ENCODE data around the gene IGFBP2.

The IGFBP2 gene

GRCh38 chr2:216698895-216699294 is 65.7 kb downstream of the IGFBP2 start:
- TF ChIP-seq, protein P1, sequence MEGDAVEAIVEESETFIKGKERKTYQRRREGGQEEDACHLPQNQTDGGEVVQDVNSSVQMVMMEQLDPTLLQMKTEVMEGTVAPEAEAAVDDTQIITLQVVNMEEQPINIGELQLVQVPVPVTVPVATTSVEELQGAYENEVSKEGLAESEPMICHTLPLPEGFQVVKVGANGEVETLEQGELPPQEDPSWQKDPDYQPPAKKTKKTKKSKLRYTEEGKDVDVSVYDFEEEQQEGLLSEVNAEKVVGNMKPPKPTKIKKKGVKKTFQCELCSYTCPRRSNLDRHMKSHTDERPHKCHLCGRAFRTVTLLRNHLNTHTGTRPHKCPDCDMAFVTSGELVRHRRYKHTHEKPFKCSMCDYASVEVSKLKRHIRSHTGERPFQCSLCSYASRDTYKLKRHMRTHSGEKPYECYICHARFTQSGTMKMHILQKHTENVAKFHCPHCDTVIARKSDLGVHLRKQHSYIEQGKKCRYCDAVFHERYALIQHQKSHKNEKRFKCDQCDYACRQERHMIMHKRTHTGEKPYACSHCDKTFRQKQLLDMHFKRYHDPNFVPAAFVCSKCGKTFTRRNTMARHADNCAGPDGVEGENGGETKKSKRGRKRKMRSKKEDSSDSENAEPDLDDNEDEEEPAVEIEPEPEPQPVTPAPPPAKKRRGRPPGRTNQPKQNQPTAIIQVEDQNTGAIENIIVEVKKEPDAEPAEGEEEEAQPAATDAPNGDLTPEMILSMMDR (IDR thresholded peaks at IDR 0.05; ENCODE audit: low read depth, low read length, missing control alignments), result peak; percentile 58

GRCh38 chr2:216700088-216700567 is 66.9 kb downstream of the IGFBP2 start:
- no peak for DNase-seq (ENCODE audit: low read depth)
- no peak overlapping the region for H3K4me3 ChIP-seq (ENCODE audit: low read depth, low read length)
- TF ChIP-seq, protein P1 (IDR thresholded peaks at IDR 0.05; ENCODE audit: low read depth, low read length, missing control alignments), result no peak

More at GRCh38 chr2:216698895-216699294, 65.7 kb downstream of the IGFBP2 start:
- no peak for DNase-seq (ENCODE audit: low read depth)
- H3K4me3 ChIP-seq (ENCODE audit: low read depth, low read length), result no peak overlapping the region

- TF ChIP-seq, protein P1 (IDR thresholded peaks at IDR 0.05; ENCODE audit: low read depth, low read length, missing control alignments), result no peak
- no peak for DNase-seq (ENCODE audit: low read depth)
- no peak overlapping the region for H3K4me3 ChIP-seq (ENCODE audit: low read depth, low read length)
Observed at GRCh38 chr2:216700781-216701180, 67.6 kb downstream of the IGFBP2 start.

- no peak for DNase-seq (ENCODE audit: low read depth)
- TF ChIP-seq, protein P1 (IDR thresholded peaks at IDR 0.05; ENCODE audit: low read depth, low read length, missing control alignments), result no peak
- no peak overlapping the region for H3K4me3 ChIP-seq (ENCODE audit: low read depth, low read length)
Observed at GRCh38 chr2:216701544-216701943, 68.3 kb downstream of the IGFBP2 start.

- DNase-seq (ENCODE audit: low read depth), result no peak
- no peak overlapping the region for H3K4me3 ChIP-seq (ENCODE audit: low read depth, low read length)
- TF ChIP-seq, protein P1 (IDR thresholded peaks at IDR 0.05; ENCODE audit: low read depth, low read length, missing control alignments), result no peak
Observed at GRCh38 chr2:216702756-216703155, 69.5 kb downstream of the IGFBP2 start.

- TF ChIP-seq, protein P1 (IDR thresholded peaks at IDR 0.05; ENCODE audit: low read depth, low read length, missing control alignments), result no peak
- no peak for DNase-seq (ENCODE audit: low read depth)
- no peak overlapping the region for H3K4me3 ChIP-seq (ENCODE audit: low read depth, low read length)
Observed at GRCh38 chr2:216710551-216711301, 77.5 kb downstream of the IGFBP2 start.

DNA sequence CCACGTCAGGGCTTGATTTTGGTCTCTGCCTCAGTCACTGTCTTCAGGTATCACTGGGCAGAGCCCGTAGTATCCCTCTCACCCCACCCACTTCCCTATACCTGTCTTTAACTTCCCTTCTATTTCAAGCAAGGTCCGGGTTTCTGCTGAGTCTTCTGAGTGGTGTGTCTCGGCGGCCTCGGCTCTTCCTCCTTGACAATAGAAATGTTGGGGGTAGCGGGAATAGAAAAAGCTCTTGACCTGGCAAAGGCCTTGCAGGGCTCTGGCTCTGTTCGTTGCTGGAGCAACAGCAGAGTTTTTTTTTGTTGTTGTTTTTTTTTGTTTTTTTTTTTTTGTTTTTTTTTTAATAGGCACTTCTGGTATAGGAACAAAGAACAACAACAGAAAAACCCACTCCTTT is 78.1 kb downstream of the IGFBP2 start:
- no peak overlapping the region for H3K4me3 ChIP-seq (ENCODE audit: low read depth, low read length)
- TF ChIP-seq, protein P1 (IDR thresholded peaks at IDR 0.05; ENCODE audit: low read depth, low read length, missing control alignments), result no peak
- DNase-seq (ENCODE audit: low read depth), result no peak

Measured in GM12864 (cell line).